Fibroblast of mammary gland (primary cell): ENCODE results near the gene GPX5.

Source experiments
- DNase-seq: peaks from one replicate; pipeline ENCODE4 v3.0.0-alpha.2; 2010; ENCODE audit warnings: low read depth
- H3K4me3 ChIP-seq: 2 replicates; pipeline ENCODE4 v1.5.1; 2011; ENCODE audit warnings: low read depth, mild to moderate bottlenecking, low read length, moderate library complexity; ENCODE audit not compliant: control insufficient read depth
- CTCF ChIP-seq: conservative IDR thresholded peaks from 2 replicates; pipeline ENCODE4 v1.5.1; 2011; ENCODE audit warnings: low read depth, low read length, inconsistent platforms; ENCODE audit not compliant: control insufficient read depth, insufficient read depth

GPX5 gene, protein sequence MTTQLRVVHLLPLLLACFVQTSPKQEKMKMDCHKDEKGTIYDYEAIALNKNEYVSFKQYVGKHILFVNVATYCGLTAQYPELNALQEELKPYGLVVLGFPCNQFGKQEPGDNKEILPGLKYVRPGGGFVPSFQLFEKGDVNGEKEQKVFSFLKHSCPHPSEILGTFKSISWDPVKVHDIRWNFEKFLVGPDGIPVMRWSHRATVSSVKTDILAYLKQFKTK

GRCh38 chr6:28525496-28526039 is at the start of gene GPX5:
Gene GPX5, plus strand, starts transcription at chr6:28525881. Its CDS starts 133 bp downstream, at chr6:28526014.
- no peak for TF ChIP-seq CTCF
- peak; percentile 15 for DNase-seq
- no peak within 1 kb of the TSS for H3K4me3 ChIP-seq

DNA sequence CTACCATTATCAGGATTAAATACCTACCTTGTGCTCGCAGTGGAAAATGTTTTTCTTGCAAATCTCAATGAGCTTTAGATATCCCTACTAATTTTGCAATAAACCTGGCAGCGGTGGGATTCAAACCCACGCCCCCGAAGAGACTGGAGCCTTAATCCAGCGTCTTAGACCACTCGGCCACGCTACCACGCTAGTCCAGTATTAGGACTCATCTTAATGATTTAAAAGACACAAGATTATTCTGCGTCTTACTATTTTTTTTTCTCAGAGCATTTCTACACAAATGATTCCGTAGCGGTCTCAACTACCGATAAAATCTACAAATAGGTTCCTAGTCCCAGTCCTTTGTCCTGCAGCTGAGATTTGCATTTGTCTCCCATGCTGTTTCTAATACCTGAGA is 47.2 kb upstream of the GPX5 start:
- H3K4me3 ChIP-seq: no peak overlapping the region
- DNase-seq: no peak
- no peak for TF ChIP-seq CTCF

GRCh38 chr6:28480253-28480932 is 45.3 kb upstream of the GPX5 start:
- no peak for TF ChIP-seq CTCF
- H3K4me3 ChIP-seq: no peak overlapping the region
- no peak for DNase-seq

DNA sequence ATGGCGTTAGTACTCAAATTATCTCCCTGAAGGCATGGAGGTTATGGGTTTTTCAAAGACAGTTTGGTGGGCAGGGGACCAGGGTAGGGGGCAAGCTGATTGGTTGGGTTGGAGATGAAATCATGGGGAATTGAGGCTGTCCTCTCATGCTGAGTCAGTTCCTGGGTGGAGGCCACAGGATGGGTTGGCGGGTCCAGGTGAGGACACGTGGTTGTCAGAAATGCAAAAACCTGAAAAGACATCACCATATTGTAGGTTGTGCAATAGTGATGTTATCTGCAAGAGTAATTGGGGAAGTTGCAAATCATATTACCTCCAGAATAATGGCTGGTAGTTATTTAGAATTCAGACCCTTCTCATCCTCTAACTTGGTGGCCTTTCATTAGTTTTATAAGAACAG is 40.2 kb upstream of the GPX5 start:
- DNase-seq: no peak
- no peak overlapping the region for H3K4me3 ChIP-seq
- no peak for TF ChIP-seq CTCF

DNA sequence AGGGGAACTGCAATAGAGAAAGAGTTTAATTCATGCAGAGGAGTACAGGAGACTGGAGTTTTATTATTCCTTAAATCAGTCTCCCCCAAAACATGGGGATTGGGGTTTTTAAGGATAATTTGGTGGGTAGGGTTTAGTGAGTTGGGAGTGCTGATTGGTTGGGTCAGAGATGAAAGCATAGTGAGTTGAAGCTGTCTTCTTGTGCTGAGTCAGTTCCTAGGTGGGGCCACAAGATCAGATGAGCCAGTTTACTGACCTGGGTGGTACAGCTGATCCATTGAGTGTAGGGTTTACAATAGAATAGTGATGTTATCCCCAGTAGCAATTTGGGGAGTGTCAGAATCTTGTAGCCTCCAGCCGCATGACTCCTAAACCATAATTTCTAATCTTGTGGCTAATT is 39.1 kb upstream of the GPX5 start:
- H3K4me3 ChIP-seq: no peak overlapping the region
- TF ChIP-seq CTCF: no peak
- DNase-seq: no peak

DNA sequence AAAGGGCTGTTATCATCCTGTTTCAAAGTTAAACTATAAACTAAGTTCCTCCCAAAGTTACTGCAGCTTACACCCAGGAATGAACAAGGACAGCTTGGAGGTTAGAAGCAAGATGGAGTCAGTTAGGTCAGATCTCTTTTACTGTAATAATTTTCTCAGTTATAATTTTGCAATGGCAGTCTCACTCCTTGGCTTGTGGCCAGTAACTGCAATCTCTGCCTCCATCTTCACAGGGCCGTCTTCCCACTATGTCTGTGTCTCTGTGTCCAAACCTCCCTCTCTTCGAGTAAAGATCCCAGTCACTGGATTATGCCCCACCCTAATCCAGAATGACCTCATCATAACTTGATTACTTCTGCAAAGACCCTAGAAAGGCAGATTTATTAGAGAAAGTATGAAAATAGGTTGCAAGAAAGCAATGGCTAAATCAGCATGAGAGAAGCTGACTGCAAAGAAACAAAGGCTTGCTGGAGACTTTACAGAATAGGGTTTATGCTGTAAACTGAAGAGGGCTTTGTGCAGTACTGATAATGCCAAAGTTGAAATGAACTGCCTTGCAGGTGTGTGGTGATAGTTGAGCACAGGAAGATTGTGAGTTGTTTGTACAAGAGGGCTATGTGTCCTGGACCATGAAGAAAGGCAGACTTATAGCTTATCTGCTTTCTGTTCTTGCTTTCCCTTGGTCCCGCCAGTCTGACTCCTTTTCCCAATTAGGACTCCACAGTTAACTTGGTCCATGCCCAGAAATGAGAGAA is 38.5 kb upstream of the GPX5 start:
- no peak for DNase-seq
- no peak overlapping the region for H3K4me3 ChIP-seq
- no peak for TF ChIP-seq CTCF
